ENCODE data around the gene C17orf114.
A peak's percentile ranks its signal among the peaks of the same experiment; 100 is the strongest.

Gene C17orf114

GRCh38 chr17:4802228-4802627 is at the start of gene C17orf114:
TSS of gene C17orf114 (minus strand) at chr17:4802328.
- CTCF ChIA-PET: interaction anchor here (0.6 to 5.5 kb wide), 3 partner anchors 13 to 497 kb away, joined by 3 to 38 read pairs (median 5); partner anchors contain the start of genes GLTPD2 and MED11
- Histone ChIP-seq H3K4me2 (no peak within 1 kb of the TSS), H3K4me1 (peaks cover 6% of the 10 kb centered on the region; the same call in 2 of the 3 replicates), H3K27ac (no peak within 1 kb of the TSS), H3K9me3 (no peaks in the 10 kb centered on the region), H3K4me3 (no peak within 1 kb of the TSS)
- POLR2A ChIA-PET: no interaction called here
- no peak for ATAC-seq
- TF ChIP-seq MYC (IDR thresholded peaks at IDR 0.05; ENCODE audit: borderline replicate concordance, low read length) (no peak), BHLHE40 (IDR thresholded peaks at IDR 0.05; ENCODE audit: low read depth, low read length) (no peak)
- FAIRE-seq: no peak
- WGBS (ENCODE audit: missing lambda C conversion rate): 87% methylated on average over 9 of the region's 9 CpGs
- DNase-seq (ENCODE audit: low read depth in 1 of 2, low spot score in 1 of 2): no peak

- WGBS (ENCODE audit: missing lambda C conversion rate): 97% methylated on average over 3 of the region's 3 CpGs
- CTCF ChIA-PET: interaction anchor here (0.6 to 4.4 kb wide), 8 partner anchors 10 to 244 kb away, joined by 3 to 18 read pairs (median 8); partner anchors contain the start of genes CAMTA2 and MED11
- DNase-seq (ENCODE audit: low read depth in 1 of 2, low spot score in 1 of 2) (no peak), ATAC-seq (no peak), FAIRE-seq (peak; percentile 28)
- peak overlapping the region; percentile 43 to 78; a peak in 4 of 6 replicates for H3K27ac ChIP-seq
- H3K4me2 ChIP-seq: peak overlapping the region; percentile 68
- no peak overlapping the region for H3K4me3 ChIP-seq
- POLR2A ChIA-PET: interaction anchor here (1.0 kb wide), 1 partner anchor 55 kb away, joined by 4 read pairs; the partner anchor contains the start of gene PSMB6
- no peaks in the 10 kb centered on the region for H3K9me3 ChIP-seq
- TF ChIP-seq MYC (IDR thresholded peaks at IDR 0.05; ENCODE audit: borderline replicate concordance, low read length): no peak
- no peak for TF ChIP-seq KDM5A (IDR thresholded peaks at IDR 0.05)
- no peak for TF ChIP-seq SREBF2 (IDR thresholded peaks at IDR 0.05)
- TF ChIP-seq REST (IDR thresholded peaks at IDR 0.05): no peak
- TF ChIP-seq FOSB (CRISPR knock-in tag; IDR thresholded peaks at IDR 0.05): no peak
- no peak for TF ChIP-seq MAFK (IDR thresholded peaks at IDR 0.05; ENCODE audit: partially characterized antibody)
- TF ChIP-seq NFE2L2 (conservative IDR thresholded peaks at IDR 0.05; ENCODE audit: low read length): no peak
- TF ChIP-seq ZC3H11A (IDR thresholded peaks at IDR 0.05): no peak
- TF ChIP-seq ZNF302 (CRISPR knock-in tag; IDR thresholded peaks at IDR 0.05): no peak
- no peak for TF ChIP-seq NPAS2 (CRISPR knock-in tag; IDR thresholded peaks at IDR 0.05; ENCODE audit: borderline replicate concordance)
- TF ChIP-seq HOXB13 (CRISPR knock-in tag; IDR thresholded peaks at IDR 0.05; ENCODE audit: low read depth): no peak
- no peak for TF ChIP-seq USF2 (IDR thresholded peaks at IDR 0.05)
- TF ChIP-seq HOXA7 (CRISPR knock-in tag; IDR thresholded peaks at IDR 0.05): no peak
- peaks cover 68% of the 10 kb centered on the region for H3K4me1 ChIP-seq
Observed at GRCh38 chr17:4851084-4851483, 49.0 kb upstream of the C17orf114 start.

GRCh38 chr17:4850246-4850645 is 48.1 kb upstream of the C17orf114 start:
- no peaks in the 10 kb centered on the region for H3K9me3 ChIP-seq
- no peak for TF ChIP-seq POLR2AphosphoS2 (conservative IDR thresholded peaks at IDR 0.05; ENCODE audit: low read length)
- TF ChIP-seq HEYL (CRISPR knock-in tag; IDR thresholded peaks at IDR 0.05): no peak
- TF ChIP-seq JUN (IDR thresholded peaks at IDR 0.05): no peak
- TF ChIP-seq ZNF302 (CRISPR knock-in tag; IDR thresholded peaks at IDR 0.05): no peak
- TF ChIP-seq GATA3 (IDR thresholded peaks at IDR 0.05; ENCODE audit: borderline replicate concordance): no peak
- TF ChIP-seq MAX (IDR thresholded peaks at IDR 0.05): no peak
- TF ChIP-seq CHD2 (IDR thresholded peaks at IDR 0.05; ENCODE audit: low read length, partially characterized antibody): no peak
- no peak for TF ChIP-seq MYC (IDR thresholded peaks at IDR 0.05; ENCODE audit: borderline replicate concordance, low read length)
- TF ChIP-seq EHF (CRISPR knock-in tag; IDR thresholded peaks at IDR 0.05): no peak
- ATAC-seq: no peak
- ChIA-PET POLR2A (interaction anchor here (1.0 kb wide), 1 partner anchor 54 kb away, joined by 4 read pairs; the partner anchor contains the start of gene PSMB6), CTCF (interaction anchor here (0.6 to 4.4 kb wide), 10 partner anchors 11 to 384 kb away, joined by 3 to 18 read pairs (median 6); partner anchors contain the start of gene VMO1)
- peak overlapping the region; percentile 43 to 78; a peak in 5 of 6 replicates for H3K27ac ChIP-seq
- no peak for FAIRE-seq
- H3K4me3 ChIP-seq: no peak overlapping the region
- WGBS (ENCODE audit: missing lambda C conversion rate): 75% methylated on average over 2 of the region's 2 CpGs
- peak overlapping the region; percentile 68 for H3K4me2 ChIP-seq
- peaks cover 68% of the 10 kb centered on the region for H3K4me1 ChIP-seq
- no peak for DNase-seq (ENCODE audit: low read depth in 1 of 2, low spot score in 1 of 2)

Data from A549 (cell line).